Erythroblast (primary cell): Measurements from ENCODE around the gene C1QTNF3.

ENCODE experiments used
- DNase-seq, 2 experiments: peaks; one replicate each; lab custom pipeline; 2025; lab: John Stamatoyannopoulos, UW
- GATA1 ChIP-seq: IDR thresholded peaks from 2 replicates; pipeline ENCODE4 v1.6.1; 2011; ENCODE audit warnings: low read depth, mild to moderate bottlenecking, control low read depth, low read length, moderate library complexity
- POLR2A ChIP-seq: IDR thresholded peaks from 2 replicates; pipeline ENCODE4 v1.6.1; 2011; ENCODE audit warnings: mild to moderate bottlenecking, low read length

The C1QTNF3 gene

GRCh38 chr5:33978306-33978705 is 64.7 kb downstream of the C1QTNF3 start:
- DNase-seq: no peak
- TF ChIP-seq GATA1 (no peak), POLR2A (no peak)

DNA sequence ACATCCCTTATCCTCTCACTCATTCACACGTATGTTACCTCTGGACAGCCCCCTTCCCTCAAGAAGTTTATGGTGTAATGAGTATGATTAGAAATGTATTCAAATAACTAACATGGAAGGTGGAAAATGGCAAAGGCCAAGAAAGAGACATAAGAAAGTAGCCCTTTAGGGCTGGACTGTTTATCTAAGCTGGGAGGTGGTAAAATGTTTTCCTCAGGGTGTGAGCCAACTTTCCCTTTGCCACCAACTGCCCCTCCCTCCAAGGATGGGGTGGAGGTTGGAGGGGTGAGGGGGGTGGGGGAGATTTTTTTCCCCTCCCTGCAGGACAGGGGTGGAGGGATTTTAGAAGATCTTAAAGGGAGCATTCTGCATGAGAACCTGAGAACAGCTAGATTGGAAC is 66.7 kb downstream of the C1QTNF3 start:
- no peak for DNase-seq
- TF ChIP-seq POLR2A (no peak), GATA1 (no peak)

DNA sequence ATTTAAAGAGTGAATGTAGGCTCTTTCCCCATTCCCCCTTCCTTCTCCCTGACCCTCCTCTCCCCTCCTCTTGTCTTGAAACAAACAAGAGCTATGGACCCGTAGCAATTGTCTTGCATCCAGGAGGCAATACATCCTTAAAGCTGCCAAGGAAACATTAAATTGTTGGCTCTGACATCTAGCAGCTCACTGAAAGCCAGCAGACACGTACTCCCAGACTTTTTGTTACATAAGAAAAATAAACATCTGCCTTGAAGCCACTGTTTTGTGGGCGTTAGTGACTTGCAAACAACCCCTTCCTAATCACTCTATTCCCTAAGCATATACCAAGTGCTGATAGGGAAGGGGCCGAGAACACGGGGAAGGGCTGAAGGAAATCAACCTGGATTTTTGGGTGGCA is 67.2 kb downstream of the C1QTNF3 start:
- DNase-seq: no peak
- no peak for TF ChIP-seq GATA1
- no peak for TF ChIP-seq POLR2A

- TF ChIP-seq POLR2A (no peak), GATA1 (no peak)
- no peak for DNase-seq
Measured at GRCh38 chr5:33973271-33973670, 69.7 kb downstream of the C1QTNF3 start.

- DNase-seq: peak; percentile 4
- TF ChIP-seq POLR2A (no peak), GATA1 (no peak)
Measured at GRCh38 chr5:33969572-33970452, 73.2 kb downstream of the C1QTNF3 start.

DNA sequence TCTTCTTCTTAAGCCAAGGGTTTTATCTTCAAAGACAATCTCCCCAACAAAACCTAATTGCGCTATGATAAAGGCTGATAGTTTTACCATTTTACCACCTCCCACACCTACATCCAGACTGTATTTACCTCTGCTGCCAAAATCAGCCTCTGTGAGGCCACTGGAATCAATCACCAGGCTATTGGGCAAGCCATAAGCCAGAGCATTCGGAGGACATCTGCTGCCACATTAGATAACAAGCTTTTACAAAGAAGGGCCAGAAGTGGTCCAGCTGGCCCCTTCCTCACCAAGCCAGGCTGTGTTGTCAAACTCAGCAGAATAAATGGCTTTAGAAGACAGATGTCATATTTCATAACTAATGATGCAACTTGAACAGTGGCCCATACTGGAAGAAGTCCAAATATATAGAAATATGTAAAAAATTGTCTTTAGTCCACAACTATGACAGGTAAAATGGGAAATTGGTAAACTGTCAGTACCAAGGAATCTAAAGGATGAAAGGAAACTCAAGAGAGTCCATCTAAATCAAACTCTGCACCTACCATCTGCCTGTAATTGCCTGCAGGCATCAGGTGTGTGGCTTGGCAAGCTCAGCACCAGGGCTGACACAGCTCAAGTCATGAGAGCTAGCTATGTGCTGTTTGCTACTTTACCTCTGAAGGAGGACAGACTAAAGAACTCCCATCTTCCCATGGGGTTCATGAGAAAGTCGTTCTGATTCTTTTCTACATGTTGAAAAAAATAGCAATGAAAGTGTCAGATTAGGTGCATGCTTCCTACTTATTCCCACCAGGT is 74.6 kb downstream of the C1QTNF3 start:
- DNase-seq: no peak
- TF ChIP-seq POLR2A (no peak), GATA1 (no peak)
